ENCODE data around the gene MIGA2.

MIGA2 gene

DNA sequence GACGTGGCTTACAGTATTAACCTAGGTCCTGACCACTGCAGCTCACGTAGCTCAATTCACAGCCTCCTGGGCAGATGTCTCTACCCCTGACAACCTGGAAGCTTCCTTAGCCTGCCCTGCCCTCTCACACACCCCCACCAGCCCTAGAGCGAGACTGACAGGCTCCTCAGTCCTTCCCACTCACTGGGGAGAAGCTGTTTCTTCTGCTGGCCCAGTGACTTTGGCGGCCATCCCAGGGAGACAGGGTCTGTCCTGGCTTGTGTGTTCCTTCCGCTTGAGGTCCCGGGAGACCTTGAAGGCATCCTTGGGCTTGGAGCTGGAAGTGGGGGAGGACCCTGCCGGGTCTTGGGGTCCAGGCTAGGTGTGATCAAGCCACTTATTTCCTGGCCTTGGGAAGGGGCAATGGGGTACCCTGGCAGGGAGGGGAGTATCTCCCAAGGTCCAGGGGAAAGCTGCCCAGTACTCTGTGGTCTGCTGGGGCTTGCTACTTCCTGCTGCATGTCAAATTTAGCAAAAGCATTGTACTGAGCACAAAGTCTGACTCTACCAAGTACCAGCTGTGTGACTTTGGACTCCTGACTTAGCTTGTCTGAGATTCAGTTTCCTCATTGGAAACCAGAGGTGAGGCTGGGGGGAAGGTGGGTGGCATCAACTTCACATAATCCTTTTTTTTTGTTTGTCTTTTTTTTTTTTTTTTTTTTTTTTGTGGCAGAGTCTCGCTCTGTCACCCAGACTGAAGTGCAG, 1.9 kb downstream of the MIGA2 start:
- no peak for DNase-seq

DNA sequence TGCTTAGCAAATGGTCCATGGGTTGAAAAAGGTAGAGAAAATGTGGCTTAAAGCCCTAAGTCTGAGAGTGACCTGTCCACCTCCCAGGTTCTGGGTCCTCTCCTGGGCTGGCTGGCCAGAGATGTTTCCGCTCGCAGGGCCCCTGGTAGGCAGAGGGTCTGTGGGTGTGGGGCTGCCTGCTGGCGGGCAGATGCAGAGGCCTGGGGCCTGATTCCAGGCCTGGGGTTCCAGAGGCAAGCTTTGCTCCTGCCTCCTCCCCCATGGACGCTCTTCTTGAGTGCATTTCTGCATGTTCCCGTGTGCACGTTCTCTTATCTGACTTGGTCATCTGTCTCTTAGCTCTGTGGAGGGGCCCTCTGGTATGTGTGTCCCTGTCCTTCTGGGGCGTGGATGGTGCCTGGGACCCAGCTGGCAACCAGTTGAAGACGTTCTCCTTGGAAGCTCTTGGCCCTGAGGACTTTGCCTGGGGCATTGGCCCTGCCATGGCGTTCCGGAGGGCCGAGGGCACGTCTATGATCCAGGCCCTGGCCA, 3.8 kb downstream of the MIGA2 start:
- no peak for DNase-seq

- DNase-seq, result no peak
Measured at GRCh38 chr9:129042016-129042415, 5.6 kb downstream of the MIGA2 start.

GRCh38 chr9:129052592-129052991, 16.2 kb downstream of the MIGA2 start:
- no peak for DNase-seq

DNA sequence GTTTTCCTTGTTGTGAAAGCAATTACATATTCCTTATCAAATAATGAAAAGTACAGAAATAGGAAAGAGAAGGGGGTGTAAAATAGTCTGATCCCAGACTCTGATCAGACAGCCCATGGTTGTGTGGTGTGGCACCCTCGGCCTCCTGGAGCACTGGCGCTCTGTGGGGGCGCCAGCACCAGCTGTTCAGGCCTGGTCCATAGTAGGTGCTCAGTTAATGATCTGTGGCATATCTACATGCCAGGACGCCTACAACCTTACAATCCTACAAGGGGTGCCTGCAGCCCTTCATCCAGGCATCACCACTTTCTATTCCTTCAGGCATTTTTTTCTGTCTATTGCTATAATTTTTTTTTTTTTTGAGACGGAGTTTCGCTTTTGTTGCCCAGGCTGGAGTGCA, 16.6 kb downstream of the MIGA2 start:
- DNase-seq, result no peak

GRCh38 chr9:129054163-129054851, 17.9 kb downstream of the MIGA2 start:
- no peak for DNase-seq

GRCh38 chr9:129058965-129059795, 22.8 kb downstream of the MIGA2 start:
- DNase-seq, result no peak

DNA sequence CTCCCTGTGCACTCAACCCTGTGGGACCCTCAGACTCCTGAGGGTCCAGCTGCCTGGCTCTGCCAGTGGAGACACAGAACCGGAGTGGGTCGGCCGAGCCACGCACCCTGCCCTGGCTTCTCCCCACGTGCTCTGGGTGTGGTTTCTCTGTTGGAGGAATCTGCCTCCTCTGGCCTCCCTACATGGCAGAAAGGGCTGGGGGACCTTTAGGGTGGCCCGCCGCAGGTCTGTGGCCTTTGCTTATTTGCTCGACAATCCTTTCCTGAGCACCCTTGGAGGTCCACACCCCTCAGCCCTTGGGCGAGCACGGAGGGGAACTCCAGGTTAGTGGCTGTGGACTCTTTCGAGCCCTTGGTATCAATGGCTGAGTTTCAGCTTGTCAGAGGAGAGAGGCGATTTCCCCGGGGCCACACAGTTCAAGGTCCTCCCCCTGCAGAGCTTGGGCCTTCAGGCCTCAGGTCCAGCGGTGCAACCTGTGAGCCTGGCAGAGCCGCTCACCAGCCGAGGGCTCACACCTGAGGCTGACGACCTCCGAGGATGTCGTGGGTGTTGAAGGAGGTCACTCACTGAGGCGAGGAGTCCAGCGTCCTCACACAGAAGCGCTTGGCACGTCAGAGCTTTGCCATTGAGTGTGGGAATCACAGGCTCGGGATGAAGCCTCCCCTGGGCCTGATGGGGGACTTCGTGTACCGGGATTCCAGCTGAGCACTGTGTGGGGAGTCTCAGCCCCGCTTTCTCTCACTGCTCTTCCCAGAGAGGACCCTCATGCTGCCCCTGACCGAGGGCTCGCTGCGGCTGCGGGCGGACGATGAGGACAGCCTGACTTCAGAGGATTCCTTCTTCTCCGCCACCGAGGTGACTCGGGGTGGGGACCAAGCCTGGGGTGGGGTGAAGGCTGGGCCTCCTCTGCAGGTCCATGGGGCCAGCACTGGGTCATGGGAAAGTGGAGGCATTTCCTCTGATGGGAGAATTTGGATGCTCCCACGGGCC, 23.7 kb downstream of the MIGA2 start:
- DNase-seq, result no peak

DNA sequence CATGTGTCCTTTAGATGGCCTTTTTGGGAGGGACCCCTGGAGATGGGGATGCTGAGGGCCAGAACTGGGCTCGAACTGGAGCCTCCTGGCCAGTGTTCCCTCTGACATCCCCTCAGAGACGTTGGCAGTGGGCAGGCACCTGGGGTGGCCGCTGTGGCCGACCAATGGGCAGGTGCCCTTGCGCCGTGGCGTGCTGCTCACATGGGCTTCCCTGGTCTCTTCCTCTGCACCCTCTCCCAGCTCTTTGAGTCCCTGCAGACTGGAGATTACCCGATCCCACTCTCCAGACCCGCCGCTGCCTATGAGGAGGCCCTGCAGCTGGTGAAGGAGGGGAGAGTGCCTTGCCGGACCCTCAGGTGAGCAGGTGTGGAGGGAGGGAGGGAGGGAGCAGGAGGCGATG, 24.6 kb downstream of the MIGA2 start:
- DNase-seq, result no peak

DNA sequence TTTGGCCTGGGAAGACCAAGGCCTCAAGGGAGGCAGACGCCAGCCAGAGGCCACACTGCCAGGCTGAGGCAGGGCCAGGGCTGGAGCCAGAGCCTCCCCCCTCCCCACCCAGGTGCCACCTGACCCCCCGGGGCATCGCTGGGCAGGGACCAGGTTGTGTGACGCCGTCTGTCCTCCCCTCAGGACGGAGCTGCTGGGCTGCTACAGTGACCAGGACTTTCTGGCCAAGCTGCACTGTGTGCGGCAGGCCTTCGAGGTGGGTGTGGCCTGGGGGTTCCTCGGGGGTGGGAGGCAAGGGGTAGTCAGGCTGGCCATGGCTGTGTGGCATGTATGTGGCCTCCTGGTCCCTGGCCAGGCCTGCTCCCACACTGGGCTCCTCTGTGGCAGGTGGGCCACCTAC, 26.6 kb downstream of the MIGA2 start:
- no peak for DNase-seq

DNA sequence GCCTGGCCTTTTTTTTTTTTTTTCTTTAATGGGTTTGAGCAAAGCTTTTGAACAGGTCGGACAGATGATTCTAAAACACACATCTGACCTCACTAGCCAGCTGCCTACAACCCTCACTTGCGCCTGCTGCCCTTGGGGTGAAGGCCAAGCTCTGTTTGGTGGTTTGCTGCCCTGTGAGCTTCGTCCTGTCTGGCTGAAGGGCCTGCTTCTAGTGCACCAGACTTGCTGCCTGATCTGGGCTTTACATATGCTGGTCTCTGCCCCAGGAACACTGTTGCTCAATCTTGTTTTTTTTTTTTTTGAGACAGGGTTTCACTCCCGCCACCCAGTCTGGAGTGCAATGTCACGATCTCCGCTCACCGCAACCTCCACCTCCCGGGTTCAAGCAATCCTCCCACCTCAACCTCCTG, 28.1 kb downstream of the MIGA2 start:
- DNase-seq, result no peak

DNA sequence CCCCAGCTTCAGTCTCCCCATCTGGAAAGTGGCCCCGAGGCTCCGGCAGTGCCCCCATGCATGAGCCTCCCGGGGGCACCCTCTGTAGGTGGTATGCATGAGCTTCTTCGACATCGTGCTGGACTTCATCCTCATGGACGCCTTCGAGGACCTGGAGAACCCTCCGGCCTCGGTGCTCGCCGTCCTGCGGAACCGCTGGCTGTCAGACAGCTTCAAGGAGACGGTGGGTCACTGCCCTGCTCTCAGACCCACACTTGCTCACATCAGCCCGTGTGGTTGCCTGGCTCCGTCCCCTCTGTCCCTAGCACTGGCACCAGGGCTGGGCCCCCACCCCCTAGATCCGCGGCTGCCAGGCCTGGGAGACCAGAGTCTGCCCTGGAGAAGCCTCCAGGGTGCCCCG, 31.7 kb downstream of the MIGA2 start:
- no peak for DNase-seq

DNA sequence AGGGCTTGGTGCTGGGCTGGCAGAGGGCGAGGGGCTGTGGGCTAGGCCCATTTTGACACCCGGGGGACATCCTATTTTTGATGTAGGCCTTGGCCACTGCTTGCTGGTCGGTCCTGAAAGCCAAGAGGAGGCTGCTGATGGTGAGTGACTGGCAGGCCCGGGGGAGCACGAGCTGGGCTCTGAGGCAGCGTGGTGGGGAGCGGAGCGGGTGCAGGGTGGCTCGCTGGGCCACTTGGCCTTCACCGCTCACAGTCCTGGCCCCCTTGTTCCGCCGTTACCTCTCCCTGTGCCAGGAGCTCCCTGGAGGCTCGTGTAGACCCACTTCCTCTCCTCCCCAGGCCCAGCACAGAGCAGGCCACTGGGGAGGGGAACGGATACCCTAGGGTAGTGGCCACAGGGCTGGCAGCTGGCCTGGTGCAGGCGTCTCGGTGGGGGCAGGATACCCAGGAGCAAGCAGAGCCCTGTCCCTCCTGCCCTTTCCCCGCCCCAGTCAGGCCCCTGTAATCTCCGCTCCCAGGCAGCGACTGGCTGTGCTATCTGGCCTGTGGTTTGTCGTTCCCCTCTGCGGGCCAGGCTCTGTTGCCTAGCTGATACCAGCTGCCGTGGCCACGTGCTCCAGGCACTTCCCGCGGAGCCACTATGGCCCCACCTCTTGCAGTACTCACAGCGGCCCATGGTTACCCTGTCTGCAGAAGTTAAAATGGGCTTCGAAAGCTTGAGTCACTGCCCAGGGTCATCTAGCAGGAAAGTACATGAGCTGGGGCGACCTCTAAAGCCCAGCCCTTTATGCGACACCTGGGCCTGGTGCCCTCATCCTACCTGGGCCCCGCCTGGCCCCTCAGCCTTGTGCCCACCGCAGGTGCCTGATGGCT, 32.8 kb downstream of the MIGA2 start:
- peak; percentile 72 for DNase-seq

DNA sequence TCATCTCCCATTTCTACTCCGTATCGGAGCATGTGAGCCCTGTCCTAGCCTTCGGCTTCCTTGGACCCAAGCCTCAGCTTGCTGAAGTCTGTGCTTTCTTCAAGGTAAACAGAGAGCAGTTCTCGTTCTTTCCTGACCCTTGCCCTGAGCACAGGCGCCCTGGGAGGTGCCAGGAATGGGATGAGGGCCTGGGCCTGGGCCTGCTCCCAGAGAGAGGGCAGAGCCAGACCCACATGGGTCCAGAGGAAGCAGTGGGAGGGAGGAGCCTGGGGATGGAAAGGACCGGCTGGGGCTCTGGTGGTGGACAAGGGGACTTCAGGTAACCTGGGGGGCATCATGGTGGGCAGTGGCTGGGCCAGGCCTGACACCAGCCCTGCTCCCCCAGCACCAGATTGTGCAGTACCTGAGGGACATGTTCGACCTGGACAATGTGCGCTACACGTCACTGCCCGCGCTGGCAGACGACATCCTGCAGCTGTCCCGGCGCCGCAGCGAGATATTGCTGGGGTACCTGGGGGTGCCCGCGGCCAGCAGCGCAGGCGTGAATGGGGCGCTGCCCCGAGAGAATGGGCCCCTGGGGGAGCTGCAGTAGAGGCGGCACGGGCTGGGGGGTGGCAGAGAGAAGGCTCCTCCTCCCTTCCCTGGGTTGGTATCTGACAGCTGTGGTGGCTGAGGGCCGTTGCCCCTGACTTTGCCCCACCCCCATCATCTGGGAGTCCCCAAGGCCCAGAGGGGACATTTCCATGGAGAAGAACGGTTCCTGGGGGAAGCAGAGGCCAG, 33.6 kb downstream of the MIGA2 start:
- DNase-seq, result no peak

- no peak for DNase-seq
Measured at GRCh38 chr9:129070696-129071525, 34.5 kb downstream of the MIGA2 start.

GRCh38 chr9:129071526-129072126, 35.2 kb downstream of the MIGA2 start:
- DNase-seq, result peak; percentile 53

DNA sequence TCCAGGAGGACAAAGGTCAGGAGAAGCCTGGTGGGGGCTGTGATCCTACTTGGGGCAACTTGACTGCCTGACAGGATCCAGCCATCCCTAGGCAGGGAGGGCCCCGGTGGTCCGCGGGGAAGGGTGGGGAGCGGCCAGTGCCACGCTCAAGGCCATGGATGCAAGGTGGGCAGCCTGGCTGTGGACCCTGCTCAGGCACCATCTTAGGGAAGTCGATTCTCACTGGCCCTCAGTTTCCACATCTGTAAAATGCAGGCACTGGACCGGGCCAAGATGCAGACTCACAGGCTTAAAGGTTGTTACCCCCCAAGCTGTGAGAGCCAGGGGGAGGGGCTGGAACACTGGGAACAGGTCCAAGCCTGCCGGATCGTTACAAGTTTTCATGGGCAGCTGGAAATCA, 35.7 kb downstream of the MIGA2 start:
- DNase-seq, result no peak

GRCh38 chr9:129073404-129073803, 37.0 kb downstream of the MIGA2 start:
- no peak for DNase-seq

- DNase-seq, result no peak
Measured at GRCh38 chr9:129074106-129074505, 37.7 kb downstream of the MIGA2 start.
